ENCODE data around the gene CCDC194. TPM values are rescaled to one million over a fixed set of nuclear protein-coding genes. Genes with fewer than 3 reads are reported as not detected.

The CCDC194 gene
- total RNA-seq, result under 1 TPM in 1 of 2 donors, not detected in 1; 0.50 TPM
- polyA plus RNA-seq, result under 1 TPM in 1 of 2 donors, not detected in 1; 0.12 TPM

- 21% methylated on average over 41 of the region's 41 CpGs for WGBS
- TF ChIP-seq RAD21 (IDR thresholded peaks at IDR 0.05) (no peak), TAF1 (conservative IDR thresholded peaks at IDR 0.05) (no peak), ZBTB33 (IDR thresholded peaks at IDR 0.05) (no peak), RXRA (IDR thresholded peaks at IDR 0.05) (no peak), REST (IDR thresholded peaks at IDR 0.05) (no peak), JUND (IDR thresholded peaks at IDR 0.05) (no peak), CTCF (IDR thresholded peaks at IDR 0.05; ENCODE audit: low read depth, low read length, missing input control) (no peak), MAX (IDR thresholded peaks at IDR 0.05) (no peak), SP1 (IDR thresholded peaks at IDR 0.05) (no peak), FOXA2 (IDR thresholded peaks at IDR 0.05) (no peak), ATF3 (IDR thresholded peaks at IDR 0.05) (no peak)
- Histone ChIP-seq H3K4me3 (ENCODE audit: low read depth in 1 of 3, low read length in 3 of 3) (no peak within 1 kb of the TSS), H3K9ac (ENCODE audit: low read depth in 1 of 2, low read length in 2 of 2) (no peak within 1 kb of the TSS), H3K27me3 (ENCODE audit: control insufficient read depth in 4 of 4, insufficient read depth in 4 of 4, low read length in 3 of 4) (peaks cover 0 to 4% (median 0%) of the 10 kb centered on the region in 4 donors), H3K27ac (ENCODE audit: low read depth in 1 of 2, low read length in 2 of 2) (no peak within 1 kb of the TSS), H3K36me3 (ENCODE audit: control insufficient read depth in 4 of 4, insufficient read depth in 3 of 4, low read depth in 1 of 4, low read length in 3 of 4) (peaks cover 0 to 6% (median 2%) of the 10 kb centered on the region in 4 donors), H3K9me3 (ENCODE audit: control insufficient read depth in 4 of 4, low read length in 3 of 4) (no peaks in the 10 kb centered on the region), H3K4me1 (ENCODE audit: control insufficient read depth in 4 of 4, insufficient read depth in 4 of 4, low read length in 3 of 4) (peaks cover 1 to 19% (median 9%) of the 10 kb centered on the region in 4 donors)
- no peak for DNase-seq (ENCODE audit: low spot score)
These were observed at the start of gene CCDC194 for GRCh38 chr19:17393914-17394313. TSS of gene CCDC194 (minus strand) at chr19:17394196. CDS start at chr19:17394158, 38 bp downstream.

- no peak for DNase-seq (ENCODE audit: low spot score)
- H3K4me1 ChIP-seq (ENCODE audit: control insufficient read depth in 4 of 4, insufficient read depth in 4 of 4, low read length in 3 of 4), result no peaks in the 10 kb centered on the region
- no peaks in the 10 kb centered on the region for H3K36me3 ChIP-seq (ENCODE audit: control insufficient read depth in 4 of 4, insufficient read depth in 3 of 4, low read depth in 1 of 4, low read length in 3 of 4)
- H3K27ac ChIP-seq (ENCODE audit: low read depth in 1 of 2, low read length in 2 of 2), result no peak overlapping the region
- no peak overlapping the region for H3K9ac ChIP-seq (ENCODE audit: low read depth in 1 of 2, low read length in 2 of 2)
- peaks cover 0 to 2% (median 0%) of the 10 kb centered on the region in 4 donors for H3K27me3 ChIP-seq (ENCODE audit: control insufficient read depth in 4 of 4, insufficient read depth in 4 of 4, low read length in 3 of 4)
- no peak overlapping the region for H3K4me3 ChIP-seq (ENCODE audit: low read depth in 1 of 3, low read length in 3 of 3)
- 72% methylated on average over 8 of the region's 8 CpGs for WGBS
- no peaks in the 10 kb centered on the region for H3K9me3 ChIP-seq (ENCODE audit: control insufficient read depth in 4 of 4, low read length in 3 of 4)
- TF ChIP-seq ATF3 (IDR thresholded peaks at IDR 0.05), result no peak
- TF ChIP-seq HNF4A (conservative IDR thresholded peaks at IDR 0.05), result no peak
- no peak for TF ChIP-seq TAF1 (conservative IDR thresholded peaks at IDR 0.05)
- no peak for TF ChIP-seq FOXA2 (IDR thresholded peaks at IDR 0.05)
- TF ChIP-seq CTCF (IDR thresholded peaks at IDR 0.05; ENCODE audit: low read depth, low read length, missing input control), result peak; percentile 29
- no peak for TF ChIP-seq FOXA1 (IDR thresholded peaks at IDR 0.05)
- no peak for TF ChIP-seq SP1 (IDR thresholded peaks at IDR 0.05)
- TF ChIP-seq EGR1 (IDR thresholded peaks at IDR 0.05; ENCODE audit: low read depth in 2 of 2), result no peak
- no peak for TF ChIP-seq NR2F2 (IDR thresholded peaks at IDR 0.05)
- TF ChIP-seq GABPA (IDR thresholded peaks at IDR 0.05 in 1 of 2, conservative IDR thresholded peaks at IDR 0.05 in 1 of 2), result no peak
- no peak for TF ChIP-seq HNF4G (IDR thresholded peaks at IDR 0.05)
- no peak for TF ChIP-seq JUND (IDR thresholded peaks at IDR 0.05)
- peak; percentile 51 to 67 for TF ChIP-seq RAD21 (IDR thresholded peaks at IDR 0.05)
- TF ChIP-seq RXRA (IDR thresholded peaks at IDR 0.05), result no peak
These were observed 47.4 kb upstream of the CCDC194 start for GRCh38 chr19:17441241-17442021.
